Body of pancreas (tissue), 4 donors: ENCODE results near the gene CHRNG.

Experiments used
- CTCF ChIP-seq, 7 experiments: fragments of 450-650 bp in 4 of 7; fragments of 200-600 bp in 3 of 7; sonication (generic) in 3 of 7; IDR thresholded peaks; one replicate each; pipeline ENCODE4 v1.5.1; 2016 to 2019; ENCODE audit warnings: antibody characterized with exemption in 7 of 7
- POLR2A ChIP-seq, 3 donors: fragments of 450-650 bp; IDR thresholded peaks; one replicate each; pipeline ENCODE4 v1.6.1; 2016; ENCODE audit warnings: antibody characterized with exemption in 3 of 3, mild to moderate bottlenecking in 2 of 3

GRCh38 chr2:232562515-232563151, 23.1 kb downstream of the CHRNG start:
- TF ChIP-seq CTCF (IDR thresholded peaks at IDR 0.05) (no peak), POLR2A (IDR thresholded peaks at IDR 0.05) (no peak)
